NCI-H446 (cell line): ENCODE data around the gene DTNBP1.

Experiments
- DNase-seq, 2 experiments: peaks; one replicate each; lab custom pipeline; 2025; lab: John Stamatoyannopoulos, UW

Gene DTNBP1

DNA sequence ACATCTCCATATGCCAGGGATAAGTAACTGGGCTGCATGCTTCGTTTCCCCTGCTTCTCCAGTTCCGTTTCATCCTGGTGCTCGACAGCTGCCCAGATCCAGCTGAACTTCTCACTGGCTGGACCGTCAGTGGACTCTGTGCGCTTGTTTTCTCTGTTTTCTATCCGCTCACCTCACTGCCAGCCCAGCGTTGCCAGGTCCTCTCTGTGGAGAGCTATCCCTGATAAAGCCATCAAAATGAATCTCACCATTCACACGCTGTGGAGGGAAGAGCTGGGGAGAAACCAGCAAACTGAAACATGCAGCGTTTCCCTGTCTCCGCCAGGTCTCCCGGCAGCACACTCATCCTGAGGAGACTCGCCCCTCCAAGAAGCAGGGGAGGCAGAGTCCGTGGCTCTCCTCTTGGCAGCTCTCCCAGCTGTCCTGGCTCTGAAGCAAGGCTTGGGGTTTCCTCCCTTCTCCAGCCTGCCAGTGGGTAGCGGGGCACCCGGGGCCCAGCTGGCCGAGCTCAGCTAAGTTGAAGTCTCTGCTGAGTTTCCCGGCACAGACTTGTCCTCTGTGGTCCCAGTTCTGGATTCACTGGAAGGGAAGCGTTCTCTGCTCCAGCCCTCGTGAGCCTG is 160.9 kb downstream of the DTNBP1 start:
- DNase-seq: peak; percentile 19 to 73

DNA sequence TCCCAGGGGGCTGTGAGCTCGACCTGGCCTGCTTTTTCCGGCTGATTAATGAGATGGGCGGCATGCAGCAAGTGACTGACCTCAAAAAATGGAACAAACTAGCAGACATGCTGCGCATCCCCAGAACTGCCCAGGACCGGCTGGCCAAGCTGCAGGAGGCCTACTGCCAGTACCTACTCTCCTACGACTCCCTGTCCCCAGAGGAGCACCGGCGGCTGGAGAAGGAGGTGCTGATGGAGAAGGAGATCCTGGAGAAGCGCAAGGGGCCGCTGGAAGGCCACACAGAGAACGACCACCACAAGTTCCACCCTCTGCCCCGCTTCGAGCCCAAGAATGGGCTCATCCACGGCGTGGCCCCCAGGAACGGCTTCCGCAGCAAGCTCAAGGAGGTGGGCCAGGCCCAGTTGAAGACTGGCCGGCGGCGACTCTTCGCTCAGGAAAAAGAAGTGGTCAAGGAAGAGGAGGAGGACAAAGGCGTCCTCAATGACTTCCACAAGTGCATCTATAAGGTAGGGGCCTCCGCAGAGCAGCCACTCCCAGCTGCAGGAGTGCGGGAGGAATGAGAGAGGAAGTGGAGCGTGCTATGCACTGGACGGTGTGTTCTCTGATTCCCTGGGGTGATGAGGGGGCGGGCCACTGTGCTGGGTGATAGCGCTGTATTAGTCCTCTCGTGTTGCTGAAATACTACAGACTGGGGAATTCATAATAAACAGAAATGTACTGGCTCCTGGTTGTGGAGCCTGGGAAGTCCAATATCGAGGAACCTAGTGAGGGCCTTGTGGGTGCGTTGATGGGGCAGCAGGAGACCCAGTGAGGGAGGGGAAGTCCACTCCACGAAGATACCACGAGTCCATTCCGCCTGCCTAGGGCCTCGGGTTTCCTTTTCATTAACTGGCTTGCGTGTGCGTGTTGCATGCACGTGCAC is 161.7 kb downstream of the DTNBP1 start:
- no peak for DNase-seq

DNA sequence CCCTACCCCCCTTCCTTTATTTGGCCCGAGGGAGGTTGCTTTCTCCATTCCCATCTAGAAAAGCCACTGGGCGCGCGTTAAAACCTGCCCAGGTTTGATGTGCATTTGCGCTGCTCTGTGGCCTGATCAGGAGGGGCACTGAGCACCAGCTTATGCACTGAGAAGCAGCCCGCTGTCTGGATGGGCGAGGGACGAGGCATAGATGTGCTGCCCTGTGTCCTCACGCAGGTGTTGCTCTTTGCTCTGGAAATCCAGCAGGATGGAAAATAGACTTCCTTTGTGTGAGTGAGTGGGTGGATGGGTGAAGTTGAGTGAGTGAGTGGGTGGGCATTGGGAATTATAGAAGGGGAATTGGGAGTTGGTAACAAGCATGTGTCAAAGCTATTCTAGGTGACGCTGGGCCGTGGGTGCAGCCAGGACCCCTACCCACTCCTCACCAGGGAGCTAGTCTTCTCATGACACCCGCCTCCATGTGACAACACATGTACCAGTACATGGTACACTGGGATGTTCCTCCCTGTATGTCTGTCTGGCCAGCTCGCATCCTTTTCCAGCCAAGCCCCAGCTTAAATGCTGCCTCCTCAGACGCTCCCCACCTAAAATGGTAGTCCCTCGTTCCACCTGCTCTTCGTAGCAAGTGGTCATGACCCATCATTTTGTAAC is 162.6 kb downstream of the DTNBP1 start:
- DNase-seq: no peak

DNA sequence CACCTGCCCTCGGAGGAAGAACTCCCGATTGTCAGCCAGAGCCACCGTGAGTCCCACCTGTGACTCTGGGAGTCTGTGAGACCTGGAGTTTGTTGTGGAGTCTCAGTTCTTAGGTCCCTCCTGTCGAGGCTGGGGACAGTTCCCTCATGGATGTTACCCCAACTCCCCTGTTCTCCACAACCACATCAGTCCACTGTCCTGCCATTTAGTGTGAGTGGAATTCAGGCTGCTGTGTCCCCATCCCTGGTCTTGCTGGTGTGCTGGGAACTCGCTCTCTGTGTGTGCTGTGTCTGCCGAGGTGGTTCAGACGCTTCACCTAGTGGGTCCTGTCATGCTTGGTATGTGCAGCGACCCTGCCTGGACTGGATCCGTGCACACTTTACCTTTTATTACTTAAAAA is 163.2 kb downstream of the DTNBP1 start:
- no peak for DNase-seq

DNA sequence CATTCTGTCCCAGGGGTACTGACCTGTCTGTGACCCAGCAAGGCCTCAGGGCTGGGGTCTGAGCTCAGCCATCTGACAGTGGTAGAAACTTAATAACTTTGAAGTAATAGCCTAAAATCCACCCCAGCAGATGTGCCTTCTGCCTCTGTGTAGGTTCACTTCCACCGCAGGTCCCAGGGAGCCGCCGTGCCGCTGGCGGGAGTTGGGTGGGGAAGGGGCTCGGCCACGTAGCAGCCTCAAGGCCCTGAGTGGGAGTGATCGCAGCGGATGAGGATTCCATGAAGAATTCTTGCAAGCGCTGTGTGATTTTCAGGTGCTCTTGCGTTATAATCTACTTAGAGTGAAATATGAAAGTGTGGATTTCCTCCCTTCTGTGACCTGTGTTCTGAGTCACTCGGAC is 163.7 kb downstream of the DTNBP1 start:
- no peak for DNase-seq

DNA sequence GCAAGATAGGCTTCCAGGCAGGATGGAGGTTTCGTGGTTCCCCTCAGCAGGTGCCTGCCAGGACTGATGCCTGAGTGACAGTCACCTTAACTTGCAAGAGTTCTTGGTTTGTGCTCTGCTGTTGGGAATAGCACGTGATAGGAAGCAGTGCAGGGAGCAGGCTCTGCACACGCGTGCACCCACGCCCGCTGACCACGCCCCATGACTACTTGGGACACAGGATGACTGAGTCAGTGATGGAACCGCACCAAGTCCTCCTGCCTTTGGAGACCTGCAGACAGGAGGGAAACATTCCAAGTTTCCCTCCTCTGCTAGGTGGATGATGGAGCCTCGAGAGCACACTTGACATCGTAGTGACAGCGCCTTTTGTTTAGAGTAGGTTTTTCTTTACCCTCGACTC is 164.2 kb downstream of the DTNBP1 start:
- DNase-seq: no peak

DNA sequence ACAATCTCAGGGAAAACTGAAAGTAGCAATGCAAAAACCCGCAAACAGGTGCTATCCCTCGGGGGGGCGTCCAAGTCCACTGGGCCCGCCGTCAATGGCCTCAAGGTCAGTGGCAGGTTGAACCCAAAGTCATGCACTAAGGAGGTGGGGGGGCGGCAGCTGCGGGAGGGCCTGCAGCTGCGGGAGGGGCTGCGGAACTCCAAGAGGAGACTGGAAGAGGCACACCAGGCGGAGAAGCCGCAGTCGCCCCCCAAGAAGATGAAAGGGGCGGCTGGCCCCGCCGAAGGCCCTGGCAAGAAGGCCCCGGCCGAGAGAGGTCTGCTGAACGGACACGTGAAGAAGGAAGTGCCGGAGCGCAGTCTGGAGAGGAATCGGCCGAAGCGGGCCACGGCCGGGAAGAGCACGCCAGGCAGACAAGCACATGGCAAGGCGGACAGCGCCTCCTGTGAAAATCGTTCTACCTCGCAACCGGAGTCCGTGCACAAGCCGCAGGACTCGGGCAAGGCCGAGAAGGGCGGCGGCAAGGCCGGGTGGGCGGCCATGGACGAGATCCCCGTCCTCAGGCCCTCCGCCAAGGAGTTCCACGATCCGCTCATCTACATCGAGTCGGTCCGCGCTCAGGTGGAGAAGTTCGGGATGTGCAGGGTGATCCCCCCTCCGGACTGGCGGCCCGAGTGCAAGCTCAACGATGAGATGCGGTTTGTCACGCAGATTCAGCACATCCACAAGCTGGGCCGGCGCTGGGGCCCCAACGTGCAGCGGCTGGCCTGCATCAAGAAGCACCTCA is 166.3 kb downstream of the DTNBP1 start:
- no peak for DNase-seq

DNA sequence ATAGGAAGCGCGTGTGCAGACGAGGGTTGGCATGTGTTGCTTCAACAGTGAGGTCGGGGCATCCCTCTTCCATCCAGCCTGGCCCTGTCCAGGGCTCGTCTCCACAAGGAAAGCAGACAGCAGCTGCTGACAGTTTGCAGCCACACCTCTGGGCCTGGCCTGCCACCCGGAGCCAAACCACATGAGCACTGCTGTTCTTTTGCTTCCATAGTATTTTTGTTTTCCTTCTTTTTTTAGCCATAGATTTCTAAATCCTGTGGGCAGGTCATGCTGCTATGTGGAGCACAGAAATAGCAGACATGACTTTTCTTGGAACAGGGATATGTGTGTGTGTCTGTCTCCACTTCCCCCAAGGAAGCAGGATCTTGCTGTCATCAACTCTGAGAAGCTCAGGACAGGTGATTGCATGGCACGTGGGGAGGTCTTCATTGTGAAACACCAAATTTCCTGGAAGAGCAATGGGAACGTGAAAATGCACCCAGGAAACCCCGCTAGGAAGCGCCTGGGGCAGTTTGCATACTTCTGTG is 167.4 kb downstream of the DTNBP1 start:
- DNase-seq: no peak

DNA sequence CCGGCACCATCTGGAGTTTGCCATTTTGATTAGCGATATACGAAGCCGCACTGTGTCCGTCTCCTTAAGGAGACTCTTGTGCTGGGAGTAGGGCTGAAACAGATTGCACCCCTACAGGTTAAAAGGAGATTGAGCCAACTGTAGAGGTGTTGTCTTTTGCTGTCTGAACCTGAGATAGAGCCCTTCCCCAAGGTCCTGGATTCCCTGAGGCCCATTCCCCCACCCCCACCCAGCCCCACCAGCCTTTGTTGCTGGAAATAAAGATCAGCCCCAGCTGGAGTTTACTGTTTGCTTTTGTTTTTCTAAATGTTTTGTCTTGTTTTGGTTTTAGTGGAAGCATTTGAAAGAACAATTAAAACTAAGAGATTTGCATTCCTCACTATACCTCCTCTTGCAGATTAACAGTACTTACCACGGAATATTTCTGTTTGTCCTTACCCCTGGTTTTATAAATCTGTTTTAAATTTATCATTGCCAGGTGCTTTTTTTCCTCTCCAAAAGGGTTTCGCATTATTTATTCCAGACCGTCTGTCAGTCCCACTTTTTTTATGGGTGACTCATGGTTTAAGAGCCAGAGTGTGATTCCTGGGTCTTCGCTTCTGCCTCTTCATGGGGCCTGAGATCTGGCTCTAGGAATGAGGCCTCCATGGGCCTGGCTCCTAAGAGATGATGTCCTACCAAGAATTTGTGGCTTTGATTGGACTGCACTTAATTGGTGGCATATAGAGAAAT is 169.2 kb downstream of the DTNBP1 start:
- DNase-seq: peak in 1 of 2 experiments; percentile 17

DNA sequence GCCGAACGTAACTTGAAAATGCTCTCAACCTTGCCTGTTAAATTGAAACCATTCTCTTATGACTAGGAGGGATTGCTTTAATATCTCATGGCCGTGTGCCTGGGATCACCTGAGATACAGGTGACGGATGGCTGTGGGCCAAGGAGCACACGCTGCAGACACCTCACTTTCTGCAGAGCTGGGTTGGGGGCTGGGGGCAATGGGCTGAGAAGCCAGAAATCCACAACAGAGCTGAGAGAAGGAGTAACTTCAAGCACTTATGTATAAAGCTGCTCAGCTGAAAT is 170.9 kb downstream of the DTNBP1 start:
- no peak for DNase-seq

DNA sequence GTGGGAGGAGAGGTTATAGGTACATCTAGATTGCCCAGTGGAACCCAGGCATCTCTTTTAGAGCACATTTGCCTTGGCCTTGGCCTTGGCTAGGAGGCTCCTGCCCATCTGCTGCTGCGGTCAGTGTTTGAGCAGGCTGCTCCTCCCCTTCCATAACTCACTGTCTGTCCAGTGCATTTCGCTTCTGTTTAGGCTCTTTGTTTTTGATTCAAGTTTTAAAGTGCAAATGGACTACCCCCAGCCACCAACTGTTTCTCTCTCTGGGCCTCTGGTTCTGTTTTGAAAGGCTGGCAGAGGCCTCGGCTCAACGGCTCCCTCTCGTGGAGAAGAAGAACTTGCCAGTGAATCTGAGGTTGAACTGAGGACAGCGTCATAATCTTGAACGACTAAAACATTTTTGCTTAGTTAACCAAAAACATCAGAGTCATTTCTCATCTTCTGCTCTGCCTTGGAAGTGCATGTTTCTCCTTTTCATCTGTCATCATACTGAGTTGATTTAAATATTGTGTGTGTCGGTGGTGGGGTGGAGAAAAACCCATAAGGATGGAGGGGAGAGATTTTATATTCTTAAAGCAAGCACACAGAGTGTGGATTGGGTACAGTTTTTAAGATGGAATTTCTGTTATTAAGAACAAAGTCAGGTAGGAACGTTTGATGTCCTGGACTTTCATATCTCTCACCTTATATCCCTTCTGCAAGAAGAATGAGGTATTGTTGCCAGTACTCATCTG is 171.4 kb downstream of the DTNBP1 start:
- peak; percentile 48 to 61 for DNase-seq

DNA sequence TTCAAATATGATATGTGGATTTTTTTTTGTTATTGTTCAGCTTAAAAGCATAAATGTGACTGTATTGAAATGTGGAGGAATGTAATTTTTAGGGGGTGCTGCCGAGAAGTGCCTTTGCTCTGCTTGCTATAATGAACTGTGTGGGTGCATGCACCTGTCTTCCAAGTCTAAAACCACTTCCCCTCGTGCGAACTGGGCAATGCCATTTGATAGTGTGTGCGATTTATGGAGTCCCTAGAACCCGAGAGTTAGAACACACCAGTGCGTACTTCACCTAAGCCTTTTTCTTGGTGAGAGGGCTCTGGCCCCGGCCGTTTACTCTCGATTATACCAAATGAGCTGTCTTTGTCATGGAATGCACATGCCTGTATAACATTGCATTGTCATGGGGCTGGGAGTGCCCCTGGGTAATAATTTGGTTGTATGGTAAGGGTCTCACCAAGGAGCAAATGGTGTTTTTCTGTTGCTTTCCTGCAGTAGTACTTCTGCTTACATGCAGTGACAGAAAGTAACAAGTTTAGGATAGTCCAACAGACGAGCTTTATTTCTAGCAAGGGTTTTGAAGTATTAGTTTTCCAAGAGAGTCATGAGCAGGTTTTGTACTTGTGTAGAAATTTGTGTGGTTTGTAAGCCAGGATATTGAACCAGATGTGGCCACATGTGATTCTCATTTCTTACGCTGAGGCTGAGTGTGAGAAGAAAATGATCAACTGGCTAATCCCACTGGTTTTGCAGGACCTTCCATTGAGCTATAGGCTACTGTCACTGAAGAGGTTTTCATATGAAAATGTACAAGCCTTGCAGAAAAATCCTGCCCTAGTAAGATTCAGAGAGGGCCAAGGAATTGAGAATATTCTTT is 172.4 kb downstream of the DTNBP1 start:
- DNase-seq: no peak

DNA sequence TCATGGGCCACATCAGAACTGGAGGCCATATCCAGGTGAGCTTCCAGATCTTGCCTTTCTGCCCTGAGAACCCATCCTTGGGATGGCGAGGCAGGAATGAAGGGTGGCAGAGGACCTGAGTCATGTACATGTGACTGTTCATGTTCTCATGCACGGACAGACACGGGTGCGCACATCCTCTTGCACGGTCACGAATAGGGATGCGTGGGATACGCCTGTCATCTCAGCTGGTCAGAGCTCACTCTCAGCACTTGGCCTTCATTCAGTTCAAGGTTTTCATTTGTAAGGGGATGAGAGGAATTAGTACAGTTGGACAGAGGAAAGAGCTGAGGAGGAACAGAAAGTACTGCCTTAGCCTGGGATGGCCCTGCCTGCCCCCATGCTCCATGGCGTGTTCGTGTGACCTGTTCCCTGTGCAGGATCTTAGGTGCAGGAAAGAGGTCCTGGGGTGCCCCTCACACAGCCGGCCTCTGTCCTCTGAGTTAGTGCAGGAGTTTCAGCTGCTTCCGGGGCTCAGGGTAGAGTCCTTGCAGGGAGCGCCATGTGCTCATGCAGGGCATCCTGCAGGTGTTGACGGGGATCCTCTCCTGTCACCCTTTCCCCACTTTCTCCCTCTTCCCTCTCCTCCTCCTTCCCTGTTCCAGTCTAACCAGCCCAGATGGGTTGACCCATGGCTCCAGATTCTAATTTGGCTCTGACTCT is 173.4 kb downstream of the DTNBP1 start:
- DNase-seq: no peak

DNA sequence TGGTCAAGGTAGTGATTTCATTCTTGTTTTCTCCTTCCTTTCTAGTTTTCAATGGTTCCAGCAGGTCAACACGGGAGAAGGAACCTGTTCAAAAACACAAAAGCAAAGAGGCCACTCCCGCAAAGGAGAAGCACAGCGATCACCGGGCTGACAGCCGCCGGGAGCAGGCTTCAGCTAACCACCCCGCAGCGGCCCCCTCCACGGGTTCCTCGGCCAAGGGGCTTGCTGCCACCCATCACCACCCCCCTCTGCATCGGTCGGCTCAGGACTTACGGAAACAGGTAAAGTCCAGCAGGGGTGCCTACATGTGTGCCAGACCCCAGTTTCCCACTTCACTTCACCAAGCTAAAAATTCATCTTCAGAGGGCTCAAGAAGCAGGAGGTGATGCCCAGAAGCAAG is 175.6 kb downstream of the DTNBP1 start:
- no peak for DNase-seq

DNA sequence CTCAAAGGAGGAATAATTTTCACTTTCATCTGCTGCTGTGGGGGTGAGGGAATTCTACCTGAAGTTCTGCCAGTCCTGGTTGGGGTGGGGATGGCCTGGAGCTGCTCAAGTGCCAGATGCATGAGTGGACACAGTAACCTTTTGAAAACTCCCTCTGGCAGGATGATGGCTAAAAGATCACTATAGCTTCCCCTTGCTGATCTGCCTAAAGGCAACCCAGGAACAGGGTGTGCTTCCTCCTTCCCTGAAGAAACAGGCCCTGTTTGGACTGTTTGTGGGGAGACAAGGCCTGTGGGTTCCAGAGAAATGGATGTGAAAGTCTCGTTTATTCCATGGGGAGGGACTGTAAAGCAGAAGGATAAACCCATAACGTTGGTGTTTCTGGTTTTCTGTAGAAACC is 176.9 kb downstream of the DTNBP1 start:
- DNase-seq: no peak

DNA sequence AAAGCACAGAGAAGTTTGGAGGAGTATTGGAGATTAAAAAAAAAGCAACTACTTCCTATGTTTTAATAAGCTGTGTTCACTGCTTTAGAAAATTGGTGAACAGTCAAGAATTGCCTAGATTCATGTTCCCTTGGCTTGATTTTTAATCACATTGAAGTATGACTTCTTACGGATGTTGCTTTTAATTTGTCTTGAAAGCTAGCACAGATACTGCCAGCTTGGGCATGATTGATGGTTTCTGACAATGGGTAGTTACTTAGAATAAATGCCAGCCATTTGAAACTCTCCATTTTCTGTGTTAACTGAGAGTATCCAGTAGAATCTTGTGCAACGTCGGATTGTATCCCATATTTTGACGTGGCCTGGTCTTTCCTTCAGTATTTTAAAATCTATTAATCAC is 178.0 kb downstream of the DTNBP1 start:
- DNase-seq: no peak

DNA sequence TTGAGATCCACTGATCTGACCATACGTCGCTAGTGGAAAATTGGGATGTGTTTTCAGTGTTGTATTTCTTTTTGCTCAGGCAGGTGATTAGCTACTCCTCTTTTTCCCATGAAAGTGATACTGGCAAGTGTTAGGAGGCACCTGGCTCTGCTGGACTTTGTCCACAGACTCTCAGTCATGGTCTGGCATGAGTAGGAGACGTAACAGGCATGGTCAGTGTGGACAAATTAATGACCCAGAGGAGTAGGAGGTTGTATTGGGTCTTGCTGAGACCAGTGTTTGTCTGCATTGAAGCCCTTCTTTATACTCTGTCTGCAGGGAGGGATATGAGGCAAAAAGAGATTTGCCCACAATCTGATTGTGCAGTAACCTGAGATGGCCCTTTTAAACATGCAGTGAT is 178.7 kb downstream of the DTNBP1 start:
- no peak for DNase-seq

DNA sequence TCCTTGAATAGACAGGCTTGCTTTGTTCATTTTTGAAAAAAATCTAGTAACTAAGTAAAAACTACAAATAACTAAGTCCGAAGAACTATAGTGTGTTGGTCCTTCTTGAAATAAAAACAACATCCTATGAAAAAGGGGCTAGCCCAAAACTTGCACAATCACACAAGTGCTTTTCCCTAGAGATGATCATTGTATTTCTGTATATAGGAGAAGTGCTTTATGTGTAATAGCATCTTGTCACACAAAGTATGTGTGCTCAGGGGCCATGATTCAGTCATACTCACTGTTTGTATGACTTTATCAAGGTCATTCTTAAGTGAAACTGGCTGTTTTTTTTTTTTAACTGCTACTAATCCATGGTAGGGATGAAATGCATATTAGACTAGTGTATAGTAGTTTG is 179.8 kb downstream of the DTNBP1 start:
- no peak for DNase-seq
